GM12878 (cell line): ENCODE measurements around the gene OGDHL.

ENCODE experiments used
- CBX5 ChIP-seq: sonication (generic); IDR thresholded peaks from 2 replicates; pipeline ENCODE4 v1.6.1; 2016; ENCODE audit warnings: low read depth, moderate library complexity, mild to moderate bottlenecking, inconsistent platforms
- CEBPB ChIP-seq, 2 experiments: fragments of 150-350 bp in 1 of 2; IDR thresholded peaks; 2 replicates each; pipeline ENCODE4 v1.6.1; 2012 to 2014; ENCODE audit warnings: low read depth in 2 of 2, low read length in 2 of 2, borderline replicate concordance in 1 of 2, inconsistent platforms in 1 of 2
- CHD4 ChIP-seq: fragments of 200-600 bp; sonication (generic); IDR thresholded peaks from 2 replicates; pipeline ENCODE4 v1.6.1; 2016; ENCODE audit warnings: mild to moderate bottlenecking
- CTCF ChIP-seq, 3 experiments: IDR thresholded peaks in 2 of 3; conservative IDR thresholded peaks in 1 of 3; 2 replicates each; pipeline ENCODE4 v1.5.1; 2011; ENCODE audit warnings: low read depth in 3 of 3, low read length in 3 of 3, mild to moderate bottlenecking in 3 of 3, control low read depth in 2 of 3, moderate library complexity in 2 of 3, inconsistent platforms in 1 of 3, mixed read lengths in 1 of 3; ENCODE audit not compliant: control insufficient read depth in 2 of 3, insufficient read depth in 1 of 3; ENCODE audit errors: extremely low read depth in 1 of 3
- EGR1 ChIP-seq, 2 experiments: IDR thresholded peaks; 1 replicate in 1 of 2; 2 replicates in 1 of 2; pipeline ENCODE4 v1.6.1; 2011 to 2012; ENCODE audit warnings: low read depth in 2 of 2, low read length in 2 of 2, borderline replicate concordance in 1 of 2, mild to moderate bottlenecking in 1 of 2, moderate library complexity in 1 of 2
- EZH2 ChIP-seq: IDR thresholded peaks from 2 replicates; pipeline ENCODE4 v1.6.1; 2012; ENCODE audit warnings: low read depth, mild to moderate bottlenecking, control low read depth, inconsistent platforms, low read length, borderline replicate concordance; ENCODE audit not compliant: control insufficient read depth
- GABPA ChIP-seq: IDR thresholded peaks from 2 replicates; pipeline ENCODE4 v1.6.1; 2014; ENCODE audit warnings: antibody characterized with exemption, low read depth, mild to moderate bottlenecking, inconsistent platforms
- RAD51 ChIP-seq: fragments of 450-650 bp; IDR thresholded peaks from 2 replicates; pipeline ENCODE4 v1.6.1; 2016; ENCODE audit warnings: moderate library complexity, mild to moderate bottlenecking, inconsistent platforms
- REST ChIP-seq: IDR thresholded peaks from 2 replicates; pipeline ENCODE4 v1.6.1; 2012; ENCODE audit warnings: mild to moderate bottlenecking, low read depth, low read length
- SP1 ChIP-seq: IDR thresholded peaks from one replicate; pipeline ENCODE4 v1.6.1; 2011; ENCODE audit warnings: low read depth, low read length
- STAT1 ChIP-seq: fragments of 450-650 bp; conservative IDR thresholded peaks from 2 replicates; pipeline ENCODE4 v1.6.1; 2014; ENCODE audit warnings: antibody characterized with exemption, mild to moderate bottlenecking
- TCF12 ChIP-seq: IDR thresholded peaks from 2 replicates; pipeline ENCODE4 v1.6.1; 2011; ENCODE audit warnings: low read depth, mild to moderate bottlenecking, low read length
- TF ChIP-seq, protein P1 (sequence below): fragments of 450-650 bp; IDR thresholded peaks from 2 replicates; pipeline ENCODE4 v1.6.1; 2017; ENCODE audit warnings: mild to moderate bottlenecking, moderate library complexity

GRCh38 chr10:49711481-49711880 lies 50.6 kb downstream of the OGDHL start:
- no peak for TF ChIP-seq CTCF (IDR thresholded peaks at IDR 0.05 in 2 of 3, conservative IDR thresholded peaks at IDR 0.05 in 1 of 3; ENCODE audit: control insufficient read depth in 2 of 3, extremely low read depth in 1 of 3, insufficient read depth in 1 of 3, low read depth in 3 of 3, low read length in 3 of 3)
- no peak for TF ChIP-seq STAT1
- no peak for TF ChIP-seq REST
- TF ChIP-seq RAD51: no peak
- no peak for TF ChIP-seq SP1
- no peak for TF ChIP-seq EZH2
- no peak for TF ChIP-seq CBX5
- TF ChIP-seq EGR1 (IDR thresholded peaks at IDR 0.05; ENCODE audit: borderline replicate concordance in 1 of 2, low read depth in 2 of 2, low read length in 2 of 2): no peak
- TF ChIP-seq CHD4: no peak
- no peak for TF ChIP-seq TCF12
- TF ChIP-seq CEBPB (IDR thresholded peaks at IDR 0.05; ENCODE audit: borderline replicate concordance in 1 of 2, low read depth in 2 of 2, low read length in 2 of 2): no peak
- TF ChIP-seq, protein P1, sequence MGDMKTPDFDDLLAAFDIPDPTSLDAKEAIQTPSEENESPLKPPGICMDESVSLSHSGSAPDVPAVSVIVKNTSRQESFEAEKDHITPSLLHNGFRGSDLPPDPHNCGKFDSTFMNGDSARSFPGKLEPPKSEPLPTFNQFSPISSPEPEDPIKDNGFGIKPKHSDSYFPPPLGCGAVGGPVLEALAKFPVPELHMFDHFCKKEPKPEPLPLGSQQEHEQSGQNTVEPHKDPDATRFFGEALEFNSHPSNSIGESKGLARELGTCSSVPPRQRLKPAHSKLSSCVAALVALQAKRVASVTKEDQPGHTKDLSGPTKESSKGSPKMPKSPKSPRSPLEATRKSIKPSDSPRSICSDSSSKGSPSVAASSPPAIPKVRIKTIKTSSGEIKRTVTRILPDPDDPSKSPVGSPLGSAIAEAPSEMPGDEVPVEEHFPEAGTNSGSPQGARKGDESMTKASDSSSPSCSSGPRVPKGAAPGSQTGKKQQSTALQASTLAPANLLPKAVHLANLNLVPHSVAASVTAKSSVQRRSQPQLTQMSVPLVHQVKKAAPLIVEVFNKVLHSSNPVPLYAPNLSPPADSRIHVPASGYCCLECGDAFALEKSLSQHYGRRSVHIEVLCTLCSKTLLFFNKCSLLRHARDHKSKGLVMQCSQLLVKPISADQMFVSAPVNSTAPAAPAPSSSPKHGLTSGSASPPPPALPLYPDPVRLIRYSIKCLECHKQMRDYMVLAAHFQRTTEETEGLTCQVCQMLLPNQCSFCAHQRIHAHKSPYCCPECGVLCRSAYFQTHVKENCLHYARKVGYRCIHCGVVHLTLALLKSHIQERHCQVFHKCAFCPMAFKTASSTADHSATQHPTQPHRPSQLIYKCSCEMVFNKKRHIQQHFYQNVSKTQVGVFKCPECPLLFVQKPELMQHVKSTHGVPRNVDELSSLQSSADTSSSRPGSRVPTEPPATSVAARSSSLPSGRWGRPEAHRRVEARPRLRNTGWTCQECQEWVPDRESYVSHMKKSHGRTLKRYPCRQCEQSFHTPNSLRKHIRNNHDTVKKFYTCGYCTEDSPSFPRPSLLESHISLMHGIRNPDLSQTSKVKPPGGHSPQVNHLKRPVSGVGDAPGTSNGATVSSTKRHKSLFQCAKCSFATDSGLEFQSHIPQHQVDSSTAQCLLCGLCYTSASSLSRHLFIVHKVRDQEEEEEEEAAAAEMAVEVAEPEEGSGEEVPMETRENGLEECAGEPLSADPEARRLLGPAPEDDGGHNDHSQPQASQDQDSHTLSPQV: no peak
- no peak for TF ChIP-seq GABPA
